Vagina (tissue), 2 donors: Measurements from ENCODE around the gene ENO3.

Experiments
- CTCF ChIP-seq, 3 experiments: fragments of 450-650 bp in 2 of 3; fragments of 200-600 bp in 1 of 3; sonication (generic) in 1 of 3; IDR thresholded peaks; one replicate each; pipeline ENCODE4 v1.5.1; 2017 to 2019; ENCODE audit warnings: antibody characterized with exemption in 3 of 3, mild to moderate bottlenecking in 2 of 3, moderate library complexity in 2 of 3
- POLR2A ChIP-seq, 2 donors: fragments of 450-650 bp; IDR thresholded peaks; one replicate each; pipeline ENCODE4 v1.6.1; 2017; ENCODE audit warnings: antibody characterized with exemption in 2 of 2, mild to moderate bottlenecking in 2 of 2, moderate library complexity in 2 of 2
- POLR2AphosphoS5 ChIP-seq, 2 donors: sonication (generic); formaldehyde crosslinking; IDR thresholded peaks; one replicate each; pipeline ENCODE4 v1.9.0; 2017; ENCODE audit warnings: antibody characterized with exemption in 2 of 2, mild to moderate bottlenecking in 2 of 2, low read depth in 1 of 2; ENCODE audit not compliant: insufficient read depth in 1 of 2

GRCh38 chr17:4939796-4940554 is 10.9 kb upstream of the ENO3 start, which contains the start of the genes RNF167 and SLC25A11:
- TF ChIP-seq CTCF (IDR thresholded peaks at IDR 0.05), result no peak
- peak in 1 of 2 donors; percentile 62 for TF ChIP-seq POLR2A (IDR thresholded peaks at IDR 0.05)
- peak; percentile 79 to 90 for TF ChIP-seq POLR2AphosphoS5 (IDR thresholded peaks at IDR 0.05; ENCODE audit: insufficient read depth in 1 of 2, low read depth in 1 of 2)
